IMR-90 (cell line): Measurements from ENCODE around the gene EHBP1.

Experiments
- CEBPB ChIP-seq: IDR thresholded peaks from 2 replicates; pipeline ENCODE4 v1.6.1; 2012; ENCODE audit warnings: low read depth, low read length, improper control_type of control experiment
- CTCF ChIP-seq: conservative IDR thresholded peaks from 2 replicates; pipeline ENCODE4 v1.5.1; 2012; ENCODE audit warnings: mild to moderate bottlenecking, low read depth, low read length, improper control_type of control experiment
- ELK1 ChIP-seq: fragments of 150-350 bp; IDR thresholded peaks from 2 replicates; pipeline ENCODE4 v1.6.1; 2016; ENCODE audit warnings: low read depth, mild to moderate bottlenecking, low read length, moderate library complexity, borderline replicate concordance
- FOS ChIP-seq: fragments of 150-350 bp; IDR thresholded peaks from 2 replicates; pipeline ENCODE4 v1.6.1; 2016; ENCODE audit warnings: low read depth, low read length
- MAFK ChIP-seq: IDR thresholded peaks from 2 replicates; pipeline ENCODE4 v1.6.1; 2012; ENCODE audit warnings: low read depth, low read length, improper control_type of control experiment
- NFE2L2 ChIP-seq: fragments of 150-350 bp; IDR thresholded peaks from 2 replicates; pipeline ENCODE4 v1.6.1; 2016; ENCODE audit warnings: low read depth, mild to moderate bottlenecking, low read length
- POLR2A ChIP-seq: IDR thresholded peaks from 2 replicates; pipeline ENCODE4 v1.6.1; 2012; ENCODE audit warnings: mild to moderate bottlenecking, low read depth, low read length
- RFX5 ChIP-seq: IDR thresholded peaks from 2 replicates; pipeline ENCODE4 v1.8.0; 2012; ENCODE audit warnings: low read depth, mild to moderate bottlenecking, low read length, moderate library complexity
- TF ChIP-seq, protein P1 (sequence below): fragments of 150-350 bp; IDR thresholded peaks from 2 replicates; pipeline ENCODE4 v1.6.1; 2017; ENCODE audit warnings: mild to moderate bottlenecking, antibody characterized with exemption, low read length, low read depth

- TF ChIP-seq CTCF: no peak
- no peak for TF ChIP-seq POLR2A
- TF ChIP-seq NFE2L2: no peak
- TF ChIP-seq MAFK: peak; percentile 43; the same call in 1 of the 2 replicates
- no peak for TF ChIP-seq CEBPB
- TF ChIP-seq, protein P1, sequence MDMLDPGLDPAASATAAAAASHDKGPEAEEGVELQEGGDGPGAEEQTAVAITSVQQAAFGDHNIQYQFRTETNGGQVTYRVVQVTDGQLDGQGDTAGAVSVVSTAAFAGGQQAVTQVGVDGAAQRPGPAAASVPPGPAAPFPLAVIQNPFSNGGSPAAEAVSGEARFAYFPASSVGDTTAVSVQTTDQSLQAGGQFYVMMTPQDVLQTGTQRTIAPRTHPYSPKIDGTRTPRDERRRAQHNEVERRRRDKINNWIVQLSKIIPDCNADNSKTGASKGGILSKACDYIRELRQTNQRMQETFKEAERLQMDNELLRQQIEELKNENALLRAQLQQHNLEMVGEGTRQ: no peak
- TF ChIP-seq FOS: no peak
- TF ChIP-seq ELK1: no peak
- TF ChIP-seq RFX5: no peak
Measured at GRCh38 chr2:62792408-62792807, 86.9 kb downstream of the EHBP1 start.
